Hematopoietic multipotent progenitor cell treated with erythropoietin and hydrocortisone succinate and interleukin-3 and kit ligand, for 15 days (in vitro differentiated cells): ENCODE data around the gene FAM228B.
"Not testable (repeated sequence)": the region's sequence is repeated elsewhere in the genome, so short reads cannot be mapped to it uniquely, and the experiment has no call there.

Experiments
- DNase-seq: peaks from one replicate; pipeline ENCODE4 v3.0.0-alpha.2; 2015; ENCODE audit warnings: low spot score

FAM228B gene

DNA sequence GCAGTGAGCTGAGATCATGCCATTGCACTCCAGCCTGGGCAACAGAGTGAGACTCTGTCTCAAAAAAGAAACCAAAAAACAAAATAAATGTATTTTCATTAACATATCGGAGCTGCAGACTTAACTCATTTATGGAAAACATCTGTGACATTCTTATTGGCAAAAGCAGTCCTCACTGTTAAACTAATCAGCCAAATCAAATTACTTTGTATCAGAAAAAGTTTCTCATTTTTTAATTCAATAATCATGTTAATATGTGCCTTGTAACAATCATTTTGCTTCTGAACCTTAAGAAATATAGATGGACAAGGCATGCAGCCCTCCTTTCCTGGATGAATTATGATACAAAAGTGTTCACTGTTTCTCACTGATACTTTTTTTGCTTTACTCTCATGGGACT is 20.6 kb upstream of the FAM228B start:
- DNase-seq = no peak

DNA sequence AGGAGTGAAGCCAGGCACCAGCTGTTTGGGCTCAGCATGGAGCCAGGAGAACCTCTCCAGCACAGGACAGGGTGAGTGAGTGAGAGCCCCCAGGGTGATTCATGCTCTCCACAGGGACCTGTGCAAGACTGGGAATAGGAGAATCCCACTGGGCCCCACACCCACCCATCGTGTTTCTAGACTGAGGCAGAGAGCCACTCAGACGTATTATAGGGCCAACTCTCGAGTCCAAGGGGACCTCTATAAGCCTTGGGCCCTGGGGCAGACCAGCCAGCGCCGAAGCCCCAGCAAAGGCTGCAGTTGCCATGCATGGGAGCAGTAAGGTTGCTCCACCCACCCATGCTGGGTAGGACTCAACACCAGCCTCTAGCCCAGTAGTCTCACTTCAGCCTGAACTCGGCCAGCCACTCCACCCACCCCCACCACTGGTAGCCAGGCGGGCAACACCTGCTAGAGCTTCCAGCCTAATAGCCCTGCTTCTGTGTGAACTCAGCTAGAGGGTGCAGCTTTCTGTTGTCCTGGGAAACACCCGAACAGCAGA is 19.1 kb upstream of the FAM228B start:
- no peak for DNase-seq

DNA sequence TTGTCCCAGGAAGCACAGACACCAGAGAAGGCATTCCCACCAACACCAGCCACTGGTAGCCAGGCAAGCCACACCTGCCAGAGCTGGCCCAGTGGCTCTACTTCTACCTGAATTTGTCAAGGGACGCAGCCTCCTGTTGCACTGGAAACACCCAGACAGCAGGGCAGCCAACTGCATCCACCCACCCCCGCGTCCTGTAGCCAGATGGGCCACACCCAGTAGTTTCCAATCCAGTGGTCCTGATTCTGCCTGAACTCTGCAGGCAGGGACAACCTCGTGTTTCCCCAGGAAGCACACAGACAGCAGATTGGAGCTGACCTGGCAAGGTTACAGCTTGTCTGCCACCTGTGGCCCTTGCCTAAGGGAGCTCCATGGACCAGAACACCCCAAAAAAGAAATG is 18.4 kb upstream of the FAM228B start:
- DNase-seq = no peak

DNA sequence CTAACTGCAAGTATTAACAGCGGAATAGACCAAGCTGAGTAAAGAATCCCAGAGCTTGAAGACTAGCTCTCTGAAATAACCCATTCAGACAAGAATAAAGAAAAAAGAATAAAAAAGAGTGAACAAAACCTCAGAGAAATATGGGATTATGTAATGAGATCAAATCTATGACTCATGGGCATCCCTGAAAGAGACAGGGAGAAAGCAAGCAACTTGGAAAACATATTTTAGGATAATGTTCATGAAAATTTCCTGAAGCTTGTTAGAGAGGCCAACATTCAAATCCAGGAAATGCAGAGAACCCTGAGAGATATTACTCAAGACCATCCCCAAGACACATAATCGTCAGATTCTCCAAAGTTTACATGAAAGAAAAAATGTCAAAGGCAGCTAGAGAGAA is 17.5 kb upstream of the FAM228B start:
- no peak for DNase-seq

DNA sequence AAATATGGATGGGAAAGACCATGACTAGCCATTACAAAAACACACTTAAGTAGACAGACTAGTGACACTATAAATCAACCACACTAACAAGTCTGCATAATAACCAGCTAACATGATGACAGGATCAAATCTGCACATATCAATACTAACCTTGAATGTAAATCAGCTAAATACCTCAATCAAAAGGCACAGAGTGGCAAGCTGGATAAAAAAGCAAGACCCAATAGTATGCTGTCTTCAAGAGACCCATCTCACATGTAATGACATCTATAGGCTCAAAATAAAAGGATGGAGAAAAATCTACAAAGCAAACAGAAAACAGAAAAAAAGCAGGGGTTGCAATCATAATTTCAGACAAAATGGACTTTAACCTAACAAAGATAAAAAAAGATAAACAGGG is 16.5 kb upstream of the FAM228B start:
- no peak for DNase-seq

DNA sequence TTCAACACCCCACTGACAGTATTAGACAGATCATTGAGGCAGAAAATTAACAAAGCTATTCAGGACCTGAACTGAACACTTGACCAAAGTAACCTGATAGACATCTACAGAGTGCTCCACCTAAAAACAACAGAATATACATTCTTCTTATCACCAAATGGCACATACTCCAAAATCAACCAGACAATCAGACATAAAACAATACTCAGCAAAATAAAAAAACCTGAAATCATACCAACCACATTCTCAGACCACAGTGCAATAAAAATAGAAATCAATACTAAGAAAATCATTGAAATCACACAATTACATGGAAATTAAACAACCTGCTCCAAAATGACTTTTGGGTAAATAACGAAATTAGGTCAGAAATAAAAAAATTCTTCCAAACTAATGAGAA is 15.9 kb upstream of the FAM228B start:
- no peak for DNase-seq

DNA sequence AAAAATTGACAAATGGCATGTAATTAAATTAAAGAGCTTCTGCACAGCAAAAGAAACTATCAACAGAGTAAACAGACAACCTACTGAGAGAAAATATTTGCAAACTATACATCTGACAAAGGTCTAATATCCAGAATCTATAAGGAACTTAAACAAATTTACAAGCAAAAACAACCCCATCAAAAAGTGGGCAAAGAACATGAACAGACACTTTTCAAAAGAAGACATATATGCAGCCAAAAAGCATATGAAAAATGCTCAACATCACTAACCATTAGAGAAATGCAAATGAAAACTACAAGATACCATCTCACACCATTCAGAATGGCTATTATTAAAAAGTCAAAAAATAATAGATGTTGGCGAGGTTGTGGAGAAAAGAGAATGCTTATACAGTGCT is 13.8 kb upstream of the FAM228B start:
- DNase-seq = not testable (repeated sequence)

DNA sequence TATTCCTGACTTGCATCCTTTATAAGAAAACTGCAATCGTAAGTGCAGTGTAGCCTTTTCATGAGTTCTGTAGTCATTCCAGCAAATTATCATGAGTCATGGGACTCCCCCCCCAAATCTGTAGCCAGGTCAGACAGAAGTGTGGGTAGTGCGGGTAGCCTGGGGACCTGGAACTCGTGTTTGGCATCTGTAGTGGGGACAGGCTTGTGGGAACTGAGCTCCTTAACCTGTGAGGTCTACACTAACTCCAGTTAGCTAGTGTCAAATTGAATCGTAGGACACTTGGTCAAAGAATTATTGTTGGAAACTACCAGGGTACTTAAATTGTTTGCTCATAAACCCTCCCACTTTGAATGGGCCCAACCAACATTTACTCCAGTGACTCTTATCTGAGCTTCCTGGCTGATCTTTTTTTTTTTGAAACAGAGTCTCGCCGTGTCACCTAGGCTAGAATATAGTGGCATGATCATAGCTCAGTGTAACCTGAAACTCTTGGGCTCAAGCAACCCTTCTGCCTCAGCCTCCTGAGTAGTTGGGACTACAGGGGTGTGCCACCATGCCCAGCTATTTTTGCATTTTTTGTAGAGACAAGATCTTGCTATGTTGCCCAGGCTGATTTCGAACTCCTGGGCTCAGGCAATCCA is 12.5 kb upstream of the FAM228B start:
- DNase-seq = no peak

DNA sequence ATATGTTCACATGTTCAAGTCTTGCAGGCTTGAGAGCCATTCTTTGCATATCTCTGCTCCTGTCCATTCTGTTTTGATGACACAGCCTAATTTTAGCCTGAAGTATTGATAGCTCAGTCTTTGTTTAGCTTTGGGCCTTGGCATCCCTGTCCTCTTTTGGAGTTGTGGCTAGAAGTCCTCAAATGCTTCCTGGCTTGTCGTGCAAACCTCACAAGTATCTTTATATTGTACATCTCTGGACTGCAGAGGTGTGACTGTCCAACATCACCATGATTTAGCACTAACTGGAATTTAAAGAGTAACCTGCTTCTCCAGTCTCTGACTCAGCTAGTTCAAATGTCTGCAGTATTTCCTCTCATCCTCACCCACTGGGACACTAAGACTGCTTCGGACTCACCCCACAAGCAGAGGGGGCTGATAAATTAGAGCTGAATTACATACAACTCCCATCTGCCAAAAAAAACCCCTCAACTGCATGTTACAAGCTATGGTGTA is 11.8 kb upstream of the FAM228B start:
- no peak for DNase-seq

DNA sequence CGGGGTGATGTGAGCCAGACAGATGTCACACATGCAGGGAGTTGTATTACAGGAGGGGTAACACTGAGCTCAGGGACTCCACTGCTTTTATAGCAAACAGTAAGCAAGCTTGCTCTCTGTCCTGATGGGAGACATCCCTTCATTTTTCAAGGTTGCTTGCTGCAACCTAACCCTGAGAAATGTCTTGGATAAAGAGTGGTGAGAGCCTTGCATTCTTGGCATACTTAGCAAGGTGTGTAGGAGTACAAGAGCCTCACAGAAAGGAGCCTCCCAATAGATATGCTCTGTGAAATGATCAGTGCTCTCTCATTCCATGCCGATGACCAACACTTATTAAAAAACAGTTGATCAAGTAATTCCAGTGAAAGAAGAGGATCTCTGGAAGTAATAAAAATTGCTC is 8.2 kb upstream of the FAM228B start:
- DNase-seq = no peak

DNA sequence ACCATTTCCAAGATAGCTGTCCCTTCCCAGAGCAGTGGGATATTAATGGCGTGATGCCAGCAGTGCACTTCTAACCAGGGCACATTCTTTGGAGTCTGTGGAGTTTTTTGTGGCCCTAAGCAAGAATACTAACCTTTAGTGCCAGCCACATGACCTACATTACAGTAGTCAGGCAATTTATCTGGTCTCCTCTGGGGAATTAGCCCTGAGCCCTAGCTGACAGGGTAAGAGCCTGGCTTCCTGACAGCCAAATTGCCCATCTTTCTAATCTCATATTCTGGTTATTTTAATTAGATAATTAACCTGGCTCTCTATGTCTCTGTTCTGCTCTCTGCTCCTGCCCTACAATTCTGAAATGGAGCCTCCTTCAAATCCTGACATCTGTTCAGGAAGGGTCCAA is 5.4 kb upstream of the FAM228B start:
- DNase-seq = no peak

DNA sequence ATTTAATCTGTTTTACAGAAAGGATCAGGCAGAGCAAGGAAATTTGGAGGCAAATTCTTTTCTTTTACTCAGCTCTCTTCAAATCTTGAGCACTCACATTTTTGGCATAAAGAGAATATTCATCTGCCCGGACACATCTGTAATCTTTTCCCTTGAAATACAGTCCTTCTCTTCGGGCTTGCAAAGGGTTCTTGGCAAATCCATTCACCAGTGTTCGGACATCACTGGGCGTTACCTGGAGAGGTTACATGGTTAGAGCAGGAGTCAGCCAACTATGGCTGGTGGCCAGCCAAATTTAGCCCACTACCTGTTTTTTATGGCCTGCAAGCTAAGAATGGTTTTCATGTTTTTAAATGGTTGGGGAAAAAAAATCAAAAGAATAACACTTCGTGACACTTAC is 2.2 kb upstream of the FAM228B start:
- no peak for DNase-seq

DNA sequence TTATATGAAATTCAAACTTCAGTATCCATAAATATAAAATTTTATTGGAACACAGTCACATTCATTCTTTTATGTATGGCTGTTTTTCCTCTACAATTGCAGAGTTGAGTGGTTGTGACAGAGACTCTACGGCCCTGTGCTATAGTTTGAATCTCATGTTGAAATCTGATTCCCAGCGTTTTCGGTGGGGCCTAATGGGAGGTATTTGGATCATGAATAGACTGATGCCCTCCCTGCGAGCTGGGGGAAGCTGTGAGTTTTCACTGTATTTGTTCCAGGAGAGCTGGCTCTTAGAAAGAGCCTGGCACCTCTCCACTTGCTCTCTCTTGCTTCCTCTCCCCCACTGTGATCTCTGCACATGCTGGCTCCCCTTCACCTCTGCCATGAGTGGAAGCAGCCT is 1.8 kb upstream of the FAM228B start:
- no peak for DNase-seq

DNA sequence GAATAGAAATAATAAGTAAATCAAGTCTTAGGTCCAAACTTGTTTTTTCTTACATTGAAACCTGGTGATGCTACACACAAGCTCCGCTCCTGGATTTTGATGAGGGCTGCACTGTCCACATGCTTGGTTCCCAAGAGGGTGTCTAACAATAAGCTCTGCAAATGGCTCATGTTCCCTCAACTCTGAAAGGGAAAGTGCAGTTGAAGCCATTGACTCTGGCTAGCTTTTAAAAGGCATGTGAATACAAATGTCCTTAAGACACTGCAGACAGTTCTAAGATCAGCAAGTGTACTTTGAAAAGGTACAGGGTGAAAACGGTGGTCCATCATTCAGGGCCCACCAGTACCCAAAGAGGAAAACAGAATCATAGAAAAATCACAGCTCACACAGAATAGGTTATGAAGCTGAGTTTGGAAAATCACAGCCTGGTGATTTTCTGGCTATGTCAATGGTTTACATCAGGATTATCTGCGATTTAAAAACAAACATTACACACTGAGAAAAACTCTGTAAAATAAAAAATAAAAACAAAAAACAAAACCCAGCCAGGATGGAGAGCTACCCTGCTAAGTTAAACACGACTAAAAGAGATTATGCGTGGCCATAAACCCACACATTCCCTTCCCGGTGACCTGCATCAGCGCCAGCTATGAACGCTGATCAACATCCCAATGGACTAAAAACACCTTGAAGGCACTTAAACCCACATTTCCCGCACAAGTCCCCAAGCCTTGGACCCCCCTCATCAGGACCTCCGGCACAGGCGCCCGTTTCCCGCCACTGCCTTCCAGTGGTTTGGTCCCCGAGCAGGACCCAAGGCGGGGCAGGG is 689 bp upstream of the FAM228B start:
- no peak for DNase-seq

DNA sequence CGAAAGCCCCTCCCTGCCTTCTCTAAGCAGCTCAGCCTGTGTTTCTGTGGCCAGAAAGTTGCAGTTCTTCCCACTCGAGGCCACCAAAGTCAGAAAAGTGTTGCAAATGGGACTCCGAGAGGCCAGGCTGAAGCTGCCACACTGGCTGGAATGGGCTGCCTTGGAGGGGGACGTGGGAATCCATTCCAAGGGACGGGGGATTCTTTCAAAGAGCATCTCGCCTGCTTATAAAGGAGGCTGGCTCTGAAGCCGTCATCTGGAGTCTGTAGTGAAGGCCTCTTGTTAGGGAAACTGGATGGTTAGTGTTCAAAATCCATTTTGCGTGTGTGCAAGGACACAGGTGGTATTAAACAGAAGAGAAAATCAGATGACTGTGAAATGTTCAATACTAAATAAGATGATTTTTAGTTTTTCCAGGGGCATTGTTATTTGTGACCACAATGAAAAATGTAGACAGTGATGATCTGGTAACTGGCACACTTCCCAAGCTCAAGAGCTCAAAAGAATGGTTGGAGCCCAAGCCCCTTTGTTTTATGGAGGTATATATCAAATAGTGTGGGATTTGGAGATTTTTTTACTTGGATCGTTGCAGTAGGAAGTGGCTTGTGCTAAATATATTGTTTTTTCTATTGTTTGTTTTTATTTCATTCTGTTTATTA is 782 bp downstream of the FAM228B start:
- no peak for DNase-seq

DNA sequence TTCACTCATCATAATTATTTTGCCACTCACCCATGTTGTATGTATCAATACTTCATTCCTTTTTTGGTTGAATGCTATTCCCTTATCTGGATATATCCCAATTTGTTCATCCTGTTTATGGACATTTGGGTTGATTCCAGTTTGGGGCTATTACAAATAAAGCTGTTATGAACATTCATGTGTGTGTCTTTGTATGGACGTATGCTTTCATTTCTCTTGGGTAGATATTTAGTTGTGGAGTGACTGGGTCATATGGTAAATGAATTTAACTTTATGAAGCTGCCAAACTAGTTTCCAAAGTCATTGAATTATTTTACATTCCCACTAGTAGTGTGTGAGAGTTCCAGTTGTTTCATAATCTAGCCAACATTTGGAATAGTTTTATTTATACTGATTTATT is 2.7 kb downstream of the FAM228B start:
- no peak for DNase-seq

DNA sequence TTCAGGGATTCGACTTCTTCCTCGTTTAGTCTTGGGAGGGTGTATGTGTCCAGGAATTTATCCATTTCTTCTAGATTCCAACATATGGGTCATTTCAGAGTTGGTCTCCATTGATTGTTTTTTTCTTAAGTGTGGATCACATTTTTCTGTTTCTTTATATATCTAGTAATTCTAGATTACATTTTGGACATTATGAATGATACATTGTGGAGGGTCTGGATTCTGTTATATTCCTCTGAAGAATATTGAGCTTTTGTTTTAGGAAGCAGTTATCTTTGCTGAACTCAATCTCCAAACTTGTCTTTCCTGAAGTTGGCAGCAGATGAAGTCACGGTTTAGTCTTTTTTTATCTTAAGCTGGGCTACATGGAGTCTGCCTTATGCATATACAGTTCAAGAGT is 9.3 kb downstream of the FAM228B start:
- DNase-seq = no peak

DNA sequence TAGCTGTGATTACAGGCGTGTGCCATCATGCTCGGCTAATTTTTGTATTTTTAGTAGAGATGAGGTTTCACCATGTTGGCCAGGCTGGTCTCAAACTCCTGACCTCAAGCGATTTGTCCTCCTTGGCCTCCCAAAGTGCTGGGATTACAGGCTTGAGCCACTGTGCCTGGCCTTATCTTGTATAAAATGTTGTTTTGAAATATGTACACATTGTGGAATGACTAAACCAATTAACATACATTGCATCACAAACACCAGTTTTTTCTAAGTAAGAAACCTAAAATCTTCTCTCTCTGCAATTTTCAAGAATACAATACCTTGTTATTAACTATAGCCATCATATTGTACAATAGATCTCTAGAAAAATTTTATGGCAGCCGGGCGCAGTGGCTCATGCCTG is 17.0 kb downstream of the FAM228B start:
- DNase-seq = not testable (repeated sequence)

DNA sequence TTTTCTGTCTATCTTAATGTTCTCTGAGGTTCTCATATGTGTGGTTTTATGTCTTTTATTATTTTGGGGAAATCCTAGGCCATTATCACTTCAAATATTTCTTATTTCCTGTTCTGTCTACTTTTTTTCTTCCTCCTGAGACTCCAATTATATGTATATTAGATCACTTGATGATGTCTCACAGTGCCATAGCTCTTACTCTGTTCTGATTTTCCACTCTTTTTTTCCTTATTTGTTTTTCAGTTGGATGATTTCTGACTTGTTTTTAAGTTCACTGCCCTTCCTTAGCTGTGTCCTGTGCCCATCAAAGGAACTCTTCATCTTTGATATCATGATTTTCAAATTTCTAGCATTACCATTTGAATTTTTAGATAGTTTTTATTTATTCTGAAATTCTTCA is 24.1 kb downstream of the FAM228B start:
- DNase-seq = no peak

DNA sequence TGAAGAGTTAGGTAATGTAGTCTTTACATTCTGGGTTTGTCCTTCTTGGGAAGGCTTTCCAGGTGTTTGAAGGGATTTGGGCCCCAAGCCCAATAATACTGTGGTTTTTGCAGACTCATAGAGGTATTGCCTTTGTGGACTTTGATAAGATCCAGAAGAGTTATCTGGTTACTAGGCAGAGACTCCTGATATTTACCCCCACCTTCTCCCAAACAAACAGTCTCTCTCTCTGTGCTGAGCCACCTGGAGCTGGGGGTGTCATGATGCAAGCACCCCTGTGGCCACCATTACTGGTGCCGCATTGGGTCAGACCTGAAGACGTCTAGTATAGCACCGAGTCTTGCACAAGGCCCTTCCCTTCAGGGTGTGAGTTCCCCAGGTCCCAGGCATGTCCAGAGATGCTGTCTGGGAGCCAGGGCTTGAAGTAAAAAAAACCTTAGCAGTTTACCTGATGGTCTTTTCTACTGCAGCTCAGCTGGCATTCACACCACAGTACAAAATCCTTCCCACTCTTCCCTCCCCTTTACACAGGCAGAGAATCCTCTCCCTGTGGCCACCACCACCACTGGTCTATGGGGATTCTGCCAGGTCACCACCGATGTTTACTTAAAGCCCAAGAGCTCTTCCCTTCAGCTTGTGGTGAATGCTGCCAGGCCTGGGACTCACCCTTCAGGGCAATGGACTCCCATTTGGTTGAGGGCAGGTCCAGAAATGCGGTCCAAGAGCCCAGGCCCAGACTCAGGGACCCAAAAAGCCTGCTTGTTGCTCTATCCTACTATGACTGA is 29.3 kb downstream of the FAM228B start:
- DNase-seq = no peak

DNA sequence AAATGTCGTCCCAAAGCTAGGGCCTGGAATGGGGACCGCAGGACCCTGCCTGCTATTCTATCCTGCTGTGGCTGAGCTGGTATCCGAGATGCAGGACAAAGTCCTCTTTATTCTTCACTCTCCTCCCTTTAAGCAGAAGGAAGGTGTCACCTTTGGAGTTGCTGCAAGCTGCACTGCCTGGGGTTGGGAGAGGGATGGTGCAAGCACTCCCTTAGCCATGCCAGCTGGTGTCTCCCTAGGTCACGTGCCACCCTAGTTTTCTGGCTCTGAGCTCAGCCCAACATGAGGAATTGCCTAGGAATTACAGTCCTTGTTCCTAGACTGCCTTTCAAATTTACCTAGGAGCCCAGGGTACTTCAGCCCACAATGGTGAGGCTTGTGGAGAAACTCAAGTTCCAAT is 30.2 kb downstream of the FAM228B start:
- DNase-seq = no peak

DNA sequence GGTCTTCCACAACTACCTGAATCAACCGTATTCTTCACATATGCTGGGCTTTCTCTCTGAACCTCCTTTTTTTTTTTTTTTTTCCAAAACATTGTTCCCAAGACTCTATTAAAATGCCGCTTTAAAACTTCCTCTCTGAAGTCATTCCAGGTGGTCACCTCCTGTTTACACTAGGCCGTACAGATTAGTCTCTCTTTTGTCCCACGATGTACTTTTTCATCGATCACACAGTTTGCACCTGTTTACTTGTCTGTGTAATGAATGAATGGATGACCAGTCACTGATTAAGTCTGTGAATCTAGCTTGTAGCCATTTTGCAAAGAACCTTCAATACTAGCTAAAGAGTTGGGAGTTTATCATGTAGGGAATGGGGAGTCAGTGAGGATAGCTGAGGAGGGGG is 34.9 kb downstream of the FAM228B start:
- DNase-seq = no peak
